Panc1 (cell line): ENCODE results near the gene LRRC3B.

Source experiments
- CTCF ChIP-seq: fragments of 450-650 bp; IDR thresholded peaks from 2 replicates; pipeline ENCODE4 v1.5.1; 2017; ENCODE audit warnings: mild to moderate bottlenecking
- POLR2AphosphoS5 ChIP-seq: IDR thresholded peaks from 2 replicates; pipeline ENCODE4 v1.6.1; 2012; ENCODE audit warnings: mild to moderate bottlenecking, low read depth, low read length, moderate library complexity
- REST ChIP-seq, 2 experiments: IDR thresholded peaks; 2 replicates each; pipeline ENCODE4 v1.6.1; 2011 to 2012; ENCODE audit warnings: low read depth in 2 of 2, control low read depth in 1 of 2, low read length in 1 of 2, mild to moderate bottlenecking in 1 of 2, moderate library complexity in 1 of 2; ENCODE audit not compliant: insufficient read depth in 1 of 2
- TCF7L2 ChIP-seq: IDR thresholded peaks from 2 replicates; pipeline ENCODE4 v1.6.1; 2011; ENCODE audit warnings: mild to moderate bottlenecking, low read depth, low read length, inconsistent platforms

GRCh38 chr3:26704736-26705135 is 82.2 kb downstream of the LRRC3B start:
- TF ChIP-seq CTCF: no peak
- TF ChIP-seq REST (IDR thresholded peaks at IDR 0.05; ENCODE audit: insufficient read depth in 1 of 2, low read depth in 2 of 2, low read length in 1 of 2): no peak
- TF ChIP-seq TCF7L2: no peak
- TF ChIP-seq POLR2AphosphoS5: no peak
